Stomach (tissue), 4 donors: Measurements from ENCODE around the gene TM4SF4.

Source experiments
- CTCF ChIP-seq, 7 experiments: fragments of 450-650 bp in 4 of 7; fragments of 200-600 bp in 3 of 7; sonication (generic) in 3 of 7; IDR thresholded peaks; one replicate each; pipeline ENCODE4 v1.5.1; 2016 to 2019; ENCODE audit warnings: antibody characterized with exemption in 7 of 7, control low read depth in 2 of 7, mild to moderate bottlenecking in 1 of 7
- POLR2A ChIP-seq, 4 donors: fragments of 450-650 bp; IDR thresholded peaks; one replicate each; pipeline ENCODE4 v1.6.1; 2016; ENCODE audit warnings: antibody characterized with exemption in 4 of 4, control low read depth in 2 of 4, mild to moderate bottlenecking in 1 of 4, moderate library complexity in 1 of 4
- POLR2AphosphoS5 ChIP-seq, 3 donors: sonication (generic); formaldehyde crosslinking; IDR thresholded peaks; one replicate each; pipeline ENCODE4 v1.6.1; 2016; ENCODE audit warnings: antibody characterized with exemption in 3 of 3

- TF ChIP-seq CTCF (IDR thresholded peaks at IDR 0.05) (no peak), POLR2AphosphoS5 (IDR thresholded peaks at IDR 0.05) (no peak), POLR2A (IDR thresholded peaks at IDR 0.05) (no peak)
These were observed 46.4 kb upstream of the TM4SF4 start for GRCh38 chr3:149428087-149428486.
